Measurements from ENCODE around the gene ZBTB46. TPM values are rescaled to one million over a fixed set of nuclear protein-coding genes. Genes with fewer than 3 reads are reported as not detected.
A peak's percentile ranks its signal among the peaks of the same experiment; 100 is the strongest.

Gene ZBTB46
- total and polyA plus RNA-seq, 10 of the 15 experiments (the other 5 are each of a cell fraction or from before 2014, with no cell fraction given) = 0.15 to 0.92 (median 0.34) TPM

DNA sequence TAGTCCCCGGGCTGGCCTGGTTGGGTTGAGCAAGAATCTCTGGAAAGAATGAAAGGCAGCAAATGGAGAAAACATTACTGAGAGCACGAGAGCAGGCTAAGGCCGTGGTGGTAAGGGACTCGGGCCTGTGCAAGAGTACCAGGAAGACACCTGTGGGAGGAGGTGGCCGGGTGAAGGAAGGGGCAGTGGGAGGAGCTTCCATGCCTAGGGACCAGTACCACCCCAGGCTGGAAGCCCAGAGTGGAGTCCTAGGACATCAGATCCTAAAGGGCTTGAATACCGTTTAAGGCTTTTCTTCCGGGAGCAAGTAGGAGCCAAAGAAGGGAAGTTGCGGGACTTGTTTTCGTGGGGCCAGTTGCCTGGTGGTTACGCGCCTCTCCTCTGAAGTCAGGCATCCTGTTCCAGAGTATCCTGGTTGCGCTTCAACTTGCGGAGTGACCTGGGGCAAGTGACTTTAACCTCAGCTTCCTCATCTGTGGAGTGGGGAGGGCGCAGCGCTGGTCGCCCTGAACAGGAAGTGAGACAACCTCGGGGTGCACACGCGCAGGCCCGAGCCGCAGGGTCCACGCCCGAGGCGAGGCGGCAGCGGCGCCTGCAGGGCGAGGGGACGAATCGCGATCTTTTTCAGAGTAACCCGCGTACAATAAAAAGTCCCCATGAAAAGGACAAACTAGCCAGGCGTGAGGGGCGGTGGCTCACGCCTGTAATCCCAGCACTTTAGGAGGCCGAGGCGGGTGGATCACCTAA lies 32.9 kb upstream of the ZBTB46 start (continued):
- TF ChIP-seq, protein P1, sequence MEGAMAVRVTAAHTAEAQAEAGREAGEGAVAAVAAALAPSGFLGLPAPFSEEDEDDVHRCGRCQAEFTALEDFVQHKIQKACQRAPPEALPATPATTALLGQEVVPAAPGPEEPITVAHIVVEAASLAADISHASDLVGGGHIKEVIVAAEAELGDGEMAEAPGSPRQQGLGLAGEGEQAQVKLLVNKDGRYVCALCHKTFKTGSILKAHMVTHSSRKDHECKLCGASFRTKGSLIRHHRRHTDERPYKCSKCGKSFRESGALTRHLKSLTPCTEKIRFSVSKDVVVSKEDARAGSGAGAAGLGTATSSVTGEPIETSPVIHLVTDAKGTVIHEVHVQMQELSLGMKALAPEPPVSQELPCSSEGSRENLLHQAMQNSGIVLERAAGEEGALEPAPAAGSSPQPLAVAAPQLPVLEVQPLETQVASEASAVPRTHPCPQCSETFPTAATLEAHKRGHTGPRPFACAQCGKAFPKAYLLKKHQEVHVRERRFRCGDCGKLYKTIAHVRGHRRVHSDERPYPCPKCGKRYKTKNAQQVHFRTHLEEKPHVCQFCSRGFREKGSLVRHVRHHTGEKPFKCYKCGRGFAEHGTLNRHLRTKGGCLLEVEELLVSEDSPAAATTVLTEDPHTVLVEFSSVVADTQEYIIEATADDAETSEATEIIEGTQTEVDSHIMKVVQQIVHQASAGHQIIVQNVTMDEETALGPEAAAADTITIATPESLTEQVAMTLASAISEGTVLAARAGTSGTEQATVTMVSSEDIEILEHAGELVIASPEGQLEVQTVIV (IDR thresholded peaks at IDR 0.05; ENCODE audit: borderline replicate concordance, partially characterized antibody) = peak; percentile 57
- TF ChIP-seq, protein P2, sequence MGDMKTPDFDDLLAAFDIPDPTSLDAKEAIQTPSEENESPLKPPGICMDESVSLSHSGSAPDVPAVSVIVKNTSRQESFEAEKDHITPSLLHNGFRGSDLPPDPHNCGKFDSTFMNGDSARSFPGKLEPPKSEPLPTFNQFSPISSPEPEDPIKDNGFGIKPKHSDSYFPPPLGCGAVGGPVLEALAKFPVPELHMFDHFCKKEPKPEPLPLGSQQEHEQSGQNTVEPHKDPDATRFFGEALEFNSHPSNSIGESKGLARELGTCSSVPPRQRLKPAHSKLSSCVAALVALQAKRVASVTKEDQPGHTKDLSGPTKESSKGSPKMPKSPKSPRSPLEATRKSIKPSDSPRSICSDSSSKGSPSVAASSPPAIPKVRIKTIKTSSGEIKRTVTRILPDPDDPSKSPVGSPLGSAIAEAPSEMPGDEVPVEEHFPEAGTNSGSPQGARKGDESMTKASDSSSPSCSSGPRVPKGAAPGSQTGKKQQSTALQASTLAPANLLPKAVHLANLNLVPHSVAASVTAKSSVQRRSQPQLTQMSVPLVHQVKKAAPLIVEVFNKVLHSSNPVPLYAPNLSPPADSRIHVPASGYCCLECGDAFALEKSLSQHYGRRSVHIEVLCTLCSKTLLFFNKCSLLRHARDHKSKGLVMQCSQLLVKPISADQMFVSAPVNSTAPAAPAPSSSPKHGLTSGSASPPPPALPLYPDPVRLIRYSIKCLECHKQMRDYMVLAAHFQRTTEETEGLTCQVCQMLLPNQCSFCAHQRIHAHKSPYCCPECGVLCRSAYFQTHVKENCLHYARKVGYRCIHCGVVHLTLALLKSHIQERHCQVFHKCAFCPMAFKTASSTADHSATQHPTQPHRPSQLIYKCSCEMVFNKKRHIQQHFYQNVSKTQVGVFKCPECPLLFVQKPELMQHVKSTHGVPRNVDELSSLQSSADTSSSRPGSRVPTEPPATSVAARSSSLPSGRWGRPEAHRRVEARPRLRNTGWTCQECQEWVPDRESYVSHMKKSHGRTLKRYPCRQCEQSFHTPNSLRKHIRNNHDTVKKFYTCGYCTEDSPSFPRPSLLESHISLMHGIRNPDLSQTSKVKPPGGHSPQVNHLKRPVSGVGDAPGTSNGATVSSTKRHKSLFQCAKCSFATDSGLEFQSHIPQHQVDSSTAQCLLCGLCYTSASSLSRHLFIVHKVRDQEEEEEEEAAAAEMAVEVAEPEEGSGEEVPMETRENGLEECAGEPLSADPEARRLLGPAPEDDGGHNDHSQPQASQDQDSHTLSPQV (IDR thresholded peaks at IDR 0.05) = peak; percentile 62; the same call in 1 of the 2 replicates
- TF ChIP-seq MEF2A (IDR thresholded peaks at IDR 0.05; ENCODE audit: insufficient read depth, low read depth, low read length) (peak; percentile 65; the same call in 1 of the 2 replicates), STAT1 (conservative IDR thresholded peaks at IDR 0.05) (peak; percentile 59; the same call in 1 of the 2 replicates), ZNF384 (IDR thresholded peaks at IDR 0.05; ENCODE audit: borderline replicate concordance, low read depth, low read length) (no peak), PAX5 (IDR thresholded peaks at IDR 0.05; ENCODE audit: borderline replicate concordance, low read depth, low read length) (peak; percentile 82; the same call in 1 of the 2 replicates), NRF1 (conservative IDR thresholded peaks at IDR 0.05; ENCODE audit: low read depth, low read length) (peak; percentile 68), USF1 (IDR thresholded peaks at IDR 0.05; ENCODE audit: borderline replicate concordance, extremely low read length, insufficient read depth, low read depth, low read length) (no peak), RELA (IDR thresholded peaks at IDR 0.05; ENCODE audit: borderline replicate concordance, partially characterized antibody) (peak; percentile 79), IRF4 (IDR thresholded peaks at IDR 0.05; ENCODE audit: low read depth, low read length) (peak; percentile 66), FOXM1 (IDR thresholded peaks at IDR 0.05; ENCODE audit: low read depth, low read length) (no peak), POLR2A (IDR thresholded peaks at IDR 0.05; ENCODE audit: low read depth, low read length) (peak; percentile 78), EED (IDR thresholded peaks at IDR 0.05; ENCODE audit: low read depth) (peak; percentile 92), KAT2A (conservative IDR thresholded peaks at IDR 0.05; ENCODE audit: control insufficient read depth, low read depth, low read length) (no peak), EP300 (IDR thresholded peaks at IDR 0.05; ENCODE audit: borderline replicate concordance in 1 of 2, control insufficient read depth in 1 of 2, low read depth in 2 of 2, low read length in 2 of 2) (peak; percentile 60 to 68; a peak in 3 of 4 replicates), DPF2 (IDR thresholded peaks at IDR 0.05) (peak; percentile 89)
- TF ChIP-seq, protein P3, sequence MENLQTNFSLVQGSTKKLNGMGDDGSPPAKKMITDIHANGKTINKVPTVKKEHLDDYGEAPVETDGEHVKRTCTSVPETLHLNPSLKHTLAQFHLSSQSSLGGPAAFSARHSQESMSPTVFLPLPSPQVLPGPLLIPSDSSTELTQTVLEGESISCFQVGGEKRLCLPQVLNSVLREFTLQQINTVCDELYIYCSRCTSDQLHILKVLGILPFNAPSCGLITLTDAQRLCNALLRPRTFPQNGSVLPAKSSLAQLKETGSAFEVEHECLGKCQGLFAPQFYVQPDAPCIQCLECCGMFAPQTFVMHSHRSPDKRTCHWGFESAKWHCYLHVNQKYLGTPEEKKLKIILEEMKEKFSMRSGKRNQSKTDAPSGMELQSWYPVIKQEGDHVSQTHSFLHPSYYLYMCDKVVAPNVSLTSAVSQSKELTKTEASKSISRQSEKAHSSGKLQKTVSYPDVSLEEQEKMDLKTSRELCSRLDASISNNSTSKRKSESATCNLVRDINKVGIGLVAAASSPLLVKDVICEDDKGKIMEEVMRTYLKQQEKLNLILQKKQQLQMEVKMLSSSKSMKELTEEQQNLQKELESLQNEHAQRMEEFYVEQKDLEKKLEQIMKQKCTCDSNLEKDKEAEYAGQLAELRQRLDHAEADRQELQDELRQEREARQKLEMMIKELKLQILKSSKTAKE (IDR thresholded peaks at IDR 0.05; ENCODE audit: low read depth, poor library complexity, severe bottlenecking) = no peak

Data from GM12878 (cell line).